Right atrium auricular region (tissue), 2 donors: ENCODE results near the gene HTATIP2. TPM values are rescaled to one million over a fixed set of nuclear protein-coding genes. Genes with fewer than 3 reads are reported as not detected.

Experiments used
- DNase-seq: peaks from one replicate; pipeline ENCODE4 v3.0.0-alpha.2; 2019; ENCODE audit warnings: low spot score
- H3K27ac ChIP-seq, 2 donors: fragments of 200-600 bp; sonication (generic); 1 replicate in 1 of 2; 2 replicates in 1 of 2; pipeline ENCODE4 v1.5.1; 2016 to 2019
- H3K27me3 ChIP-seq, 2 donors: fragments of 200-600 bp; sonication (generic); one replicate each; pipeline versions ENCODE4 v1.5.1 to v1.6.0; 2017 to 2019
- H3K36me3 ChIP-seq: fragments of 200-600 bp; sonication (generic); one replicate; pipeline ENCODE4 v1.5.1; 2016
- H3K4me1 ChIP-seq, 2 donors: fragments of 200-600 bp; sonication (generic); one replicate each; pipeline versions ENCODE4 v1.5.1 to v1.6.0; 2017 to 2019
- H3K4me3 ChIP-seq, 2 donors: fragments of 200-600 bp; sonication (generic); 1 replicate in 1 of 2; 2 replicates in 1 of 2; pipeline ENCODE4 v1.5.1; 2017 to 2019; ENCODE audit warnings: mild to moderate bottlenecking in 1 of 2, moderate library complexity in 1 of 2
- H3K9me3 ChIP-seq, 2 donors: fragments of 200-600 bp; sonication (generic); one replicate each; pipeline ENCODE4 v1.5.1; 2019
- total RNA-seq, 2 donors: library from RNA; depleted of rRNA; stranded (reverse); fragments of >200 nt; gene quantifications; one replicate each; pipeline ENCODE4 v1.1.0, GENCODE V29; 2016
- TF ChIP-seq, protein P1 (sequence below), 2 donors: fragments of 200-600 bp; sonication (generic); IDR thresholded peaks; one replicate each; pipeline ENCODE4 v1.5.1; 2019; ENCODE audit warnings: antibody characterized with exemption in 2 of 2

The HTATIP2 gene
- total RNA-seq, 2 donors from 2014 or later, result 19.5 to 20.8 TPM

DNA sequence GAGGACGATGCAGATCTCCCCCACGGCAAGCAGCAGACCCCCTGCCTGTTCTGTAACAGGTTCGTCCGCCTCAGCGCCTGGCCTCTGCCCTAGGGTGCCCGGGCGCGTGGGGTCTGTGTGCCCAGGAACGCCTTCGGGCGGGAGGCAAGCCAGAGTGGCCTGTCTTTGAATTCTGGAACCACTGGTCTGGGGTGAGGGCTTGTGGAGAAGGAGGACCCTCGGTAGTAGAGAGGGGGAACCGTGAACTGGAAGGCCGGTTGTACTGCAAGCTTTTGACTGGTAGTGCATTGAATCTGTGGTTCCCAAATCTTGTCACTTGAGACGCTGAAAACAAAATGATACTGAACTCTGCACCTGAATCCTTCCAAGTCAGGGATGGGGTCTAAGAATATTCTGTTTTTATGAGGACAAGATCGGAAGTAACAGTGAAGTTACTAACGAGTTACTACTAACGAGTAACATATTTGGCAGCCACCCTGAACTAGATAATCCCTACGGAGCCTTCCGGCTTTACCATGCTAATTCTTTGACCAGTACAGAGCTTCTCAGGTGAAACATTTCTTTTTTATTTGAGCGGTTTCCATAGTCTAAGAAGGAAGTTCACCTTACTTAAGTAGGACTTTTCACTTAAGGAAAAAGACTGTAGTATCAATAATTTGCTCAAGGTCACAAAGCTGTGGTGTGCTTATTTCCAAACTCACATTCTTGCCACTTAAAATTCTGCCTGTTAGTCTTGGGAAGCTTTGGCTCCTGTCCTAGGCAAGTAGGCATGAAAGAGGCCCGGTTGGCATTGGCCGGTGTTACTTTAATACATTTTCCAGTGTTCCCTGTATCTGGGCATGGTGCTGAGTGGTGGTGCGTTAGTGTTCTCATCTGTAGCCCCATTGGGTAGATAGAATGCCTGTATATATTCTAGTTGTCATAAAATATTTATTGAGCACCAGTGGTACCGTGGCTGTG, 24.9 kb downstream of the HTATIP2 start:
- peak overlapping the region; percentile 96 to 97 for H3K27ac ChIP-seq

DNA sequence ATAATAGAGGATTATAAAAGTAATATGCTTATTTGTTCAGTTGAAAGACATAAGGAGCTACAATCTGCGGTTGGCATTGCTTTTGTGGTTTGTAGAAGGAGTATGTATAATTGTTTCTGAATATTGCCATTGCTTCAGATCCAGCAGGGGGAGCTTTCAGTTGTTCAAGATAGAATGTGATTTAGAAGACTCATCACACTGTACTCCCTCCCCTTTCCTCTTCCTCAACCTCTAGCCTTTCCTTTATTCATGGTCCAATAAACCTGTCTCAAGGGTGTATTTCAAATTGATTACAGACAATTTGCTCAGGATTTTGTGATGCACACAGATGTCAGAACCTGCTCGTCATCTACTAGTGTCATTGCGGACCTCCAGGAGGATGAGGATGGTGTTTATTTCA, 33.8 kb downstream of the HTATIP2 start:
- H3K36me3 ChIP-seq, result peaks cover 31% of the 10 kb centered on the region
- no peaks in the 10 kb centered on the region for H3K27me3 ChIP-seq
- no peaks in the 10 kb centered on the region for H3K9me3 ChIP-seq
- H3K27ac ChIP-seq, result no peak overlapping the region
- no peak overlapping the region for H3K4me3 ChIP-seq
- no peaks in the 10 kb centered on the region for H3K4me1 ChIP-seq
- TF ChIP-seq, protein P1, sequence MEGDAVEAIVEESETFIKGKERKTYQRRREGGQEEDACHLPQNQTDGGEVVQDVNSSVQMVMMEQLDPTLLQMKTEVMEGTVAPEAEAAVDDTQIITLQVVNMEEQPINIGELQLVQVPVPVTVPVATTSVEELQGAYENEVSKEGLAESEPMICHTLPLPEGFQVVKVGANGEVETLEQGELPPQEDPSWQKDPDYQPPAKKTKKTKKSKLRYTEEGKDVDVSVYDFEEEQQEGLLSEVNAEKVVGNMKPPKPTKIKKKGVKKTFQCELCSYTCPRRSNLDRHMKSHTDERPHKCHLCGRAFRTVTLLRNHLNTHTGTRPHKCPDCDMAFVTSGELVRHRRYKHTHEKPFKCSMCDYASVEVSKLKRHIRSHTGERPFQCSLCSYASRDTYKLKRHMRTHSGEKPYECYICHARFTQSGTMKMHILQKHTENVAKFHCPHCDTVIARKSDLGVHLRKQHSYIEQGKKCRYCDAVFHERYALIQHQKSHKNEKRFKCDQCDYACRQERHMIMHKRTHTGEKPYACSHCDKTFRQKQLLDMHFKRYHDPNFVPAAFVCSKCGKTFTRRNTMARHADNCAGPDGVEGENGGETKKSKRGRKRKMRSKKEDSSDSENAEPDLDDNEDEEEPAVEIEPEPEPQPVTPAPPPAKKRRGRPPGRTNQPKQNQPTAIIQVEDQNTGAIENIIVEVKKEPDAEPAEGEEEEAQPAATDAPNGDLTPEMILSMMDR (IDR thresholded peaks at IDR 0.05), result peak; percentile 28 to 62
- DNase-seq, result no peak

More for the DNA sequence above, 24.9 kb downstream of the HTATIP2 start:
- Histone ChIP-seq H3K27me3 (no peaks in the 10 kb centered on the region), H3K9me3 (no peaks in the 10 kb centered on the region), H3K4me3 (peak overlapping the region; percentile 85 to 88), H3K4me1 (peaks cover 0 to 9% of the 10 kb centered on the region in 2 donors), H3K36me3 (peaks cover 8% of the 10 kb centered on the region)
- TF ChIP-seq, protein P1 (IDR thresholded peaks at IDR 0.05), result no peak
- no peak for DNase-seq

DNA sequence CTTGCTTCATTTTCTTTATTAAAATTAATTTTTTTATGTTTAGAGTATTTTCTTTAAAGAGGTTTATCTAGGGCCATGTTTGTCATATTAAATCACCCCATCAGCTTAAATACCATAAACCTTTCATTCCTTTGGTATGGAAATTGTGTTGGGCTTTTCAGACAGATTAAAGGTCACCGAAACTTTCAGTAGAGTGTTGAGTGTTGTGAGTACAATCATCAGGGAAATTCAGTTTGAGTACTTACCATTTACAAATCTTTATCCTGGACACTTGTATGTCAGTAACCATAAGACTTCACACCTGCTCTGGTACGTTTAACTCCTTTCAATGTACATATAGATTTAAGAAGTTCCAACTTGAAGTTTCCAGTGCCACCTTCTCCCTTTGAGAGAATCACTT, 36.0 kb downstream of the HTATIP2 start:
- Histone ChIP-seq H3K9me3 (no peaks in the 10 kb centered on the region), H3K27me3 (no peaks in the 10 kb centered on the region), H3K4me3 (no peak overlapping the region), H3K4me1 (no peaks in the 10 kb centered on the region), H3K36me3 (peaks cover 27% of the 10 kb centered on the region), H3K27ac (no peak overlapping the region)
- no peak for DNase-seq
- TF ChIP-seq, protein P1 (IDR thresholded peaks at IDR 0.05), result no peak

DNA sequence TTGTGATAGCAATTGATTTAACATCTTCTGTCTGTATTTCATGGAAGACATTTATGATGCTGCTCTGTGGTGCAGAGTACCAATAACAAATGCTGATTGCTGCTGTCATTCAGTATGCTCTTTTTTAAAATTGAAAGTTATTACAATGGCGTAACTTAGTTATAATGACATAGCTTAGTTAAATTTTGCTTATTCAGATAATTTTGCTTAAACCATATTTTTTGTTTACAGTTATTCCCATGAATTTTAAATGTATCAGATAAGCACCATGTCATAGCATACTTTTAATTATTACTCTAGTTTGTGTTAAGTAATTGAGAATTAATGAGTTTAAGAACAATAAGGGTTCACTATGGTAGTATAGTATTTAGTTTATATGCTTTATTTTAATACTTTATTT, 39.5 kb downstream of the HTATIP2 start:
- no peak overlapping the region for H3K27ac ChIP-seq
- no peak overlapping the region for H3K4me3 ChIP-seq
- H3K27me3 ChIP-seq, result no peaks in the 10 kb centered on the region
- H3K9me3 ChIP-seq, result no peaks in the 10 kb centered on the region
- TF ChIP-seq, protein P1 (IDR thresholded peaks at IDR 0.05), result no peak
- no peaks in the 10 kb centered on the region for H3K4me1 ChIP-seq
- DNase-seq, result no peak
- H3K36me3 ChIP-seq, result peaks cover 37% of the 10 kb centered on the region

DNA sequence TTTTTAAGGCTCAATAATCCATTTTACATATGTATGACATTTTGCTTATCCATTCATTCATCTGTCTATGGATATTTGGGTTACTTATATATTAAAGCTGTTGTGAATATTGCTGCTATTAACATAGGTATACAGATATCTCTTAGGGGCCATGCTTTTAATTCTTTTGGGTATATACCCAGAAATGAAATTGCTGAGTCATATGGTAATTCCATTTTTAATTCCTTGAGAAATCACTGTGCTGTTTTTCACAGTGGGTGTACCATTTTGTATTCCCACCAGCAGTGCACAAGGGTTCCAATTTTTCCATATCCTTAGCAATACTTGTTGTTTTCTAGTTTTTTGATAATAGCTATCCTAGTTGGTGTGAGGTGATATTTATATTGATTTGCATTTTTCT, 43.0 kb downstream of the HTATIP2 start:
- DNase-seq, result no peak
- Histone ChIP-seq H3K36me3 (peaks cover 30% of the 10 kb centered on the region), H3K4me1 (no peaks in the 10 kb centered on the region), H3K27ac (no peak overlapping the region), H3K27me3 (no peaks in the 10 kb centered on the region), H3K9me3 (no peaks in the 10 kb centered on the region), H3K4me3 (no peak overlapping the region)
- TF ChIP-seq, protein P1 (IDR thresholded peaks at IDR 0.05), result no peak
